ENCODE data around the gene NSD2.

GRCh38 chr4:2015008-2015407 lies 143.8 kb downstream of the NSD2 start:
- TF ChIP-seq POLR2AphosphoS5 (IDR thresholded peaks at IDR 0.05; ENCODE audit: low read depth) = no peak
- TF ChIP-seq CTCF (IDR thresholded peaks at IDR 0.05; ENCODE audit: insufficient read depth, low read length) = no peak
- TF ChIP-seq, protein P1, sequence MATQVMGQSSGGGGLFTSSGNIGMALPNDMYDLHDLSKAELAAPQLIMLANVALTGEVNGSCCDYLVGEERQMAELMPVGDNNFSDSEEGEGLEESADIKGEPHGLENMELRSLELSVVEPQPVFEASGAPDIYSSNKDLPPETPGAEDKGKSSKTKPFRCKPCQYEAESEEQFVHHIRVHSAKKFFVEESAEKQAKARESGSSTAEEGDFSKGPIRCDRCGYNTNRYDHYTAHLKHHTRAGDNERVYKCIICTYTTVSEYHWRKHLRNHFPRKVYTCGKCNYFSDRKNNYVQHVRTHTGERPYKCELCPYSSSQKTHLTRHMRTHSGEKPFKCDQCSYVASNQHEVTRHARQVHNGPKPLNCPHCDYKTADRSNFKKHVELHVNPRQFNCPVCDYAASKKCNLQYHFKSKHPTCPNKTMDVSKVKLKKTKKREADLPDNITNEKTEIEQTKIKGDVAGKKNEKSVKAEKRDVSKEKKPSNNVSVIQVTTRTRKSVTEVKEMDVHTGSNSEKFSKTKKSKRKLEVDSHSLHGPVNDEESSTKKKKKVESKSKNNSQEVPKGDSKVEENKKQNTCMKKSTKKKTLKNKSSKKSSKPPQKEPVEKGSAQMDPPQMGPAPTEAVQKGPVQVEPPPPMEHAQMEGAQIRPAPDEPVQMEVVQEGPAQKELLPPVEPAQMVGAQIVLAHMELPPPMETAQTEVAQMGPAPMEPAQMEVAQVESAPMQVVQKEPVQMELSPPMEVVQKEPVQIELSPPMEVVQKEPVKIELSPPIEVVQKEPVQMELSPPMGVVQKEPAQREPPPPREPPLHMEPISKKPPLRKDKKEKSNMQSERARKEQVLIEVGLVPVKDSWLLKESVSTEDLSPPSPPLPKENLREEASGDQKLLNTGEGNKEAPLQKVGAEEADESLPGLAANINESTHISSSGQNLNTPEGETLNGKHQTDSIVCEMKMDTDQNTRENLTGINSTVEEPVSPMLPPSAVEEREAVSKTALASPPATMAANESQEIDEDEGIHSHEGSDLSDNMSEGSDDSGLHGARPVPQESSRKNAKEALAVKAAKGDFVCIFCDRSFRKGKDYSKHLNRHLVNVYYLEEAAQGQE (IDR thresholded peaks at IDR 0.05; ENCODE audit: insufficient replicate concordance, low read depth) = no peak
